Measurements from ENCODE around the gene AMACR.
"Not testable (repeated sequence)": the region's sequence is repeated elsewhere in the genome, so short reads cannot be mapped to it uniquely, and the experiment has no call there.

Gene AMACR

GRCh38 chr5:34016750-34017149 is 8.9 kb upstream of the AMACR start:
- Histone ChIP-seq H3K4me1 (ENCODE audit: control insufficient read depth, insufficient read depth, low read length) (peaks cover 19% of the 10 kb centered on the region), H3K36me3 (ENCODE audit: control insufficient read depth, insufficient read depth, low read length, severe bottlenecking) (no peaks in the 10 kb centered on the region), H3K9me3 (ENCODE audit: control insufficient read depth, low read length) (no peaks in the 10 kb centered on the region), H3K4me3 (ENCODE audit: low read length) (no peak overlapping the region), H3K27me3 (replicated peaks; ENCODE audit: control insufficient read depth, insufficient read depth, low read length) (no peaks in the 10 kb centered on the region), H3K9ac (ENCODE audit: low read length) (no peak overlapping the region)
- DNase-seq (ENCODE audit: low read depth) = no peak

GRCh38 chr5:34016222-34016621 is 8.4 kb upstream of the AMACR start:
- H3K36me3 ChIP-seq (ENCODE audit: control insufficient read depth, insufficient read depth, low read length, severe bottlenecking) = no peaks in the 10 kb centered on the region
- no peaks in the 10 kb centered on the region for H3K9me3 ChIP-seq (ENCODE audit: control insufficient read depth, low read length)
- DNase-seq (ENCODE audit: low read depth) = no peak
- peaks cover 20% of the 10 kb centered on the region for H3K4me1 ChIP-seq (ENCODE audit: control insufficient read depth, insufficient read depth, low read length)
- H3K27me3 ChIP-seq (replicated peaks; ENCODE audit: control insufficient read depth, insufficient read depth, low read length) = no peaks in the 10 kb centered on the region
- H3K9ac ChIP-seq (ENCODE audit: low read length) = no peak overlapping the region
- no peak overlapping the region for H3K4me3 ChIP-seq (ENCODE audit: low read length)

DNA sequence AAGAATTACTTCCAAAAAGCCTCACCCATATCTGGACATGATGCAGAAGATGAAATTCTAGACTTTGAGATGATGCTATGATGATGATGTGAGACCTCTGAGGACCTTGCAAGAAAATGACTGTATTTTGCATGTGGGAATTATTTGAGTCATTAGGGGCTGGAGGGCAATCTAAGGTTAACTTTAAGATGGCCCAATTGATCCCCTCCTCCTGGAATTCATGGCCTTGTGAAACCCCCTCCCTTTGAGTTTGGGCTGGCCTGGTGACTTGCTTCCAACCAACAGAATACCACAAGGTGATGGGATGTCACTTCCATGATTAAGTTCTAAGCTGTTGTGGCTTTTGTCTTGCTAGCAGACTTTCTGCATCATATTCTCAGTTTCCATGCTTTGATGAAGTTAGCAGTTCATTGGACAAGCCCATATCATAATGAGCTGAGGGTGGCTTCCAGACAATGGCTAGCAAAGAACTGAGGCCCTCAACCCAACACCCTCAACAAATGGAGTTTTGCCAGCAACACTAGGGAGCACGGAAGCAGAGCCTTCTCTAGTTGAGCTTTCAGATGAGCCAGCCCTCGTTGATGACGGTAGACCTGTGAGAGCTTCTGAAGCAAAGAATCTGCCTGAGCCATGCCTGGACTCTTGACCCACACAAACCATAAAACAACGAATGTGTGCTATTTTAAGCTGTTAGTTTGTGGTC is 7.4 kb upstream of the AMACR start:
- no peak overlapping the region for H3K4me3 ChIP-seq (ENCODE audit: low read length)
- DNase-seq (ENCODE audit: low read depth) = no peak
- no peak overlapping the region for H3K9ac ChIP-seq (ENCODE audit: low read length)
- no peaks in the 10 kb centered on the region for H3K36me3 ChIP-seq (ENCODE audit: control insufficient read depth, insufficient read depth, low read length, severe bottlenecking)
- H3K9me3 ChIP-seq (ENCODE audit: control insufficient read depth, low read length) = no peaks in the 10 kb centered on the region
- peaks cover 20% of the 10 kb centered on the region for H3K4me1 ChIP-seq (ENCODE audit: control insufficient read depth, insufficient read depth, low read length)
- no peaks in the 10 kb centered on the region for H3K27me3 ChIP-seq (replicated peaks; ENCODE audit: control insufficient read depth, insufficient read depth, low read length)

DNA sequence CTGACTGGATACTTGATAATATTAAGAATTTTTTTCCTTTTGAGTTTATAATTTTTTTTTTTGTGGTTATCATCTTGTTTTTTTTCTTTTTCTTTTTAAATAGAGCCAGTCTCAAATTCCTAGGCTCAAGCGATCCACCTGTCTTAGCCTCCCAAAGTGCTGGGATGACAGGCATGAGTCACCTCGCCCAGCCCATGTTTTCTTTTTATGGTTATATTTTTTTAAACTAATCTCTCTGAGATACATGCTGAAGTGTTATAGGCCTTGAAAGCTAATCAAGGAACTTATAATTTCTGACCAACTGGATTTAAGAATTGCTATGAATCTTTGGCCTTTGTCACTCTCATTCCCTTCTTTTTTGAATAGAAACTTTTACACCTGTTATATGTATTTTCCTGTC is 6.8 kb upstream of the AMACR start:
- Histone ChIP-seq H3K36me3 (ENCODE audit: control insufficient read depth, insufficient read depth, low read length, severe bottlenecking) (no peaks in the 10 kb centered on the region), H3K9me3 (ENCODE audit: control insufficient read depth, low read length) (no peaks in the 10 kb centered on the region), H3K9ac (ENCODE audit: low read length) (no peak overlapping the region), H3K27me3 (replicated peaks; ENCODE audit: control insufficient read depth, insufficient read depth, low read length) (no peaks in the 10 kb centered on the region), H3K4me1 (ENCODE audit: control insufficient read depth, insufficient read depth, low read length) (peaks cover 20% of the 10 kb centered on the region), H3K4me3 (ENCODE audit: low read length) (no peak overlapping the region)
- DNase-seq (ENCODE audit: low read depth) = no peak

GRCh38 chr5:34013547-34013946 is 5.7 kb upstream of the AMACR start:
- no peak for DNase-seq (ENCODE audit: low read depth)
- Histone ChIP-seq H3K9ac (ENCODE audit: low read length) (no peak overlapping the region), H3K4me1 (ENCODE audit: control insufficient read depth, insufficient read depth, low read length) (peaks cover 31% of the 10 kb centered on the region), H3K9me3 (ENCODE audit: control insufficient read depth, low read length) (no peaks in the 10 kb centered on the region), H3K27me3 (replicated peaks; ENCODE audit: control insufficient read depth, insufficient read depth, low read length) (no peaks in the 10 kb centered on the region), H3K4me3 (ENCODE audit: low read length) (no peak overlapping the region), H3K36me3 (ENCODE audit: control insufficient read depth, insufficient read depth, low read length, severe bottlenecking) (no peaks in the 10 kb centered on the region)

- Histone ChIP-seq H3K4me3 (ENCODE audit: low read length) (no peak overlapping the region), H3K9ac (ENCODE audit: low read length) (no peak overlapping the region), H3K9me3 (ENCODE audit: control insufficient read depth, low read length) (no peaks in the 10 kb centered on the region), H3K27me3 (replicated peaks; ENCODE audit: control insufficient read depth, insufficient read depth, low read length) (no peaks in the 10 kb centered on the region), H3K36me3 (ENCODE audit: control insufficient read depth, insufficient read depth, low read length, severe bottlenecking) (no peaks in the 10 kb centered on the region), H3K4me1 (ENCODE audit: control insufficient read depth, insufficient read depth, low read length) (peaks cover 31% of the 10 kb centered on the region)
- peak; percentile 18 for DNase-seq (ENCODE audit: low read depth)
Measured at GRCh38 chr5:34012791-34013190, 4.9 kb upstream of the AMACR start.

DNA sequence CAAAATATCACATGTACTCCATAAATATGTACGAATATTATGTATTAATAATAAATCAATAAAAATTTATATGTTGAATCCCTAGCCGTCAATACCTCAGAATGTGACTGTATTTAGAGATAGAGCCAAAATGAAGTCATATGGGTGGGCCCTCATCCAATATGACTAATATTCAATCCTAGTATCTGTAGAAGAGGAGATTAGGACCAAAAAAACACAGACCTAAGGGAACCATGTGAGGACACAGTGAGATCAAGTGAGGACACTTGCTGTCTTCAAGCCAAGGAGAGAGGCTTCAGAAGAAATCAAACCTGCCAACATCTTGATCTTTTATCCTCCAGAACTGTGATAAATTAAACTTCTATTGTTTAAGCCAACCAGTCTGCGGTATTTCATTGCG is 3.7 kb upstream of the AMACR start:
- Histone ChIP-seq H3K9ac (ENCODE audit: low read length) (no peak overlapping the region), H3K9me3 (ENCODE audit: control insufficient read depth, low read length) (no peaks in the 10 kb centered on the region), H3K4me1 (ENCODE audit: control insufficient read depth, insufficient read depth, low read length) (peaks cover 39% of the 10 kb centered on the region), H3K36me3 (ENCODE audit: control insufficient read depth, insufficient read depth, low read length, severe bottlenecking) (no peaks in the 10 kb centered on the region), H3K4me3 (ENCODE audit: low read length) (no peak overlapping the region), H3K27me3 (replicated peaks; ENCODE audit: control insufficient read depth, insufficient read depth, low read length) (no peaks in the 10 kb centered on the region)
- no peak for DNase-seq (ENCODE audit: low read depth)

DNA sequence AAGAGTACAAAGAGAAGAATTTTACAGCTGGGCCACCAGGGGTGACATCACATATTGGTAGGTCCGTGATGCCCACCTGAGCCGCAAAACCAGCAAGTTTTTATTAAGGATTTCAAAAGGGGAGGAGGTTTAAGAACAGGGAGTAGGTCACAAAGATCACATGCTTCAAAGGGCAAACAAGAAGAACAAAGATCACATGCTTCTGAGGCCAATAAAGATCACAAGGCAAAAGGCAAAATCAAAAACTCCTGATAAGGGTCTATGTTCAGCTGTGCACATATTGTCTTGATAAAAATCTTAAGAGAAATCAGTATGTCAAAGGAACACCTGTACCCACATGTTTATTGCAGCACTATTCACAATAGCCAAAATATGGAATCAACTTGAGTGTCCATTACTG is 2.3 kb upstream of the AMACR start:
- not testable (repeated sequence) for H3K27me3 ChIP-seq (replicated peaks; ENCODE audit: control insufficient read depth, insufficient read depth, low read length); H3K9me3 ChIP-seq (ENCODE audit: control insufficient read depth, low read length); DNase-seq (ENCODE audit: low read depth); H3K4me3 ChIP-seq (ENCODE audit: low read length); H3K36me3 ChIP-seq (ENCODE audit: control insufficient read depth, insufficient read depth, low read length, severe bottlenecking); H3K9ac ChIP-seq (ENCODE audit: low read length)
- H3K4me1 ChIP-seq (ENCODE audit: control insufficient read depth, insufficient read depth, low read length) = peaks cover 46% of the 10 kb centered on the region

DNA sequence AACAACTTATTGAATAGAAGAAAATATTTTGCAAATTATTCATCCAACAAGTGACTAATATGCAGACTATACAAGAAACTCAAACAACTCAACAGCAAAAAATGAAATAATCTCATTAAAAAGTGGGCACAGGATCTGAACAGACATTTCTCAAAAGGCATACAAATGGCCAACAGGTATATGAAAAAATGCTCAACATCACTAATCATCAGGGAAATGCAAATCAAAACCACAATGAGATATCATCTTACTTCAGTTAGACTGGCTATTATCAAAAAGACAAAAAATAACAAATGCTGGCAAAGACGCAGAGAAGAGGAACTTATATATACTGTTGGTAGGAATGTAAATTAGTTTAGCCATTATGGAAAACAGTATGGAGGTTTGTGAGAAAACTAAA is 1.8 kb upstream of the AMACR start:
- Histone ChIP-seq H3K36me3 (ENCODE audit: control insufficient read depth, insufficient read depth, low read length, severe bottlenecking) (no peaks in the 10 kb centered on the region), H3K4me3 (ENCODE audit: low read length) (no peak overlapping the region), H3K9ac (ENCODE audit: low read length) (no peak overlapping the region), H3K9me3 (ENCODE audit: control insufficient read depth, low read length) (no peaks in the 10 kb centered on the region), H3K4me1 (ENCODE audit: control insufficient read depth, insufficient read depth, low read length) (peaks cover 46% of the 10 kb centered on the region), H3K27me3 (replicated peaks; ENCODE audit: control insufficient read depth, insufficient read depth, low read length) (no peaks in the 10 kb centered on the region)
- DNase-seq (ENCODE audit: low read depth) = no peak

DNA sequence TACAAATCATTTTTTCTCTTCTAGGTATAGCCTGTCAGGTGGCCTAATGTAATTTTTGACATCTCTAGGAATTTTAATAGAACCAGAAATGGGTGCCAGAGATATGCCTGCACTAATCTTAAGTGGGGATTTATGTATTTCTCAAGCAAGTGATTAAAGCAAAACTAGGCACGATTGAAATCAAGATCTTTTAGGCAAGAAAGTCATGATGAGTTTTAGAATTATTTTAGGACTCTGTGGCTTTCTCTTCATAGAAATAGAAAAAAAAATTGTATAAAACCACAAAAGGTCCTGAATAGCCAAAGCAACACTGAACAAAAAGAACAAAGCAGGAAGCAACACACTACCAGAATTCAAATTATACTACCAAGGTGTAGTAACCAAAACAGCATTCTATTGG is 952 bp upstream of the AMACR start:
- Histone ChIP-seq H3K4me1 (ENCODE audit: control insufficient read depth, insufficient read depth, low read length) (peaks cover 46% of the 10 kb centered on the region), H3K27me3 (replicated peaks; ENCODE audit: control insufficient read depth, insufficient read depth, low read length) (no peaks in the 10 kb centered on the region), H3K36me3 (ENCODE audit: control insufficient read depth, insufficient read depth, low read length, severe bottlenecking) (peaks cover 7% of the 10 kb centered on the region), H3K4me3 (ENCODE audit: low read length) (peak overlapping the region; percentile 88), H3K9me3 (ENCODE audit: control insufficient read depth, low read length) (no peaks in the 10 kb centered on the region), H3K9ac (ENCODE audit: low read length) (peak overlapping the region; percentile 93)
- DNase-seq (ENCODE audit: low read depth) = peak; percentile 29

- H3K9me3 ChIP-seq (ENCODE audit: control insufficient read depth, low read length) = no peaks in the 10 kb centered on the region
- H3K36me3 ChIP-seq (ENCODE audit: control insufficient read depth, insufficient read depth, low read length, severe bottlenecking) = peaks cover 16% of the 10 kb centered on the region
- H3K4me1 ChIP-seq (ENCODE audit: control insufficient read depth, insufficient read depth, low read length) = peaks cover 36% of the 10 kb centered on the region
- peak overlapping the region; percentile 93 for H3K9ac ChIP-seq (ENCODE audit: low read length)
- peak overlapping the region; percentile 88 for H3K4me3 ChIP-seq (ENCODE audit: low read length)
- H3K27me3 ChIP-seq (replicated peaks; ENCODE audit: control insufficient read depth, insufficient read depth, low read length) = no peaks in the 10 kb centered on the region
- peak; percentile 56 for DNase-seq (ENCODE audit: low read depth)
Measured at GRCh38 chr5:34007201-34007620, 639 bp downstream of the AMACR start.

DNA sequence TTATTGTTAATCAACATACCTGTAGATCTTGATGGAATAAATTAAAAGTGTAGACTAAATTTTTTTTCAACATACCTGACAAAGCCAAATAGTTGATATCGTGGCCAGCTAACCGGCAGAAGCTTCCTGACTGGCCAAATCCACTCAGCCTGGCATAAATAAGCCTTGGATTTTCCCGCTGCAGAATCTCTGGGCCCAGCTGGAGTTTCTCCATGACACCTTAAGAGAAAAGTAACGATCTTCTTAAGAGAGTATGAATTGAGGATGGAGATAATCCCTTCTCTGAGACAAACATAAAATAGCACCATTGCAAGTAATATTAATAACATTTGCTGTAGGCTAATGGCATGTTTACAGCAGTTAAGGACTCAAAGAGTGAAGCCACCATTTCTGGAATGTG is 2.2 kb downstream of the AMACR start:
- Histone ChIP-seq H3K4me1 (ENCODE audit: control insufficient read depth, insufficient read depth, low read length) (peaks cover 33% of the 10 kb centered on the region), H3K9me3 (ENCODE audit: control insufficient read depth, low read length) (no peaks in the 10 kb centered on the region), H3K27me3 (replicated peaks; ENCODE audit: control insufficient read depth, insufficient read depth, low read length) (no peaks in the 10 kb centered on the region), H3K36me3 (ENCODE audit: control insufficient read depth, insufficient read depth, low read length, severe bottlenecking) (peaks cover 16% of the 10 kb centered on the region), H3K9ac (ENCODE audit: low read length) (no peak overlapping the region), H3K4me3 (ENCODE audit: low read length) (no peak overlapping the region)
- no peak for DNase-seq (ENCODE audit: low read depth)

All from adipocyte (in vitro differentiated cells).